ENCODE results near the gene KLF7. TPM values are rescaled to one million over a fixed set of nuclear protein-coding genes. Genes with fewer than 3 reads are reported as not detected.

Gene KLF7
- total RNA-seq, 1 experiment from 2014 or later: 24.9 TPM

DNA sequence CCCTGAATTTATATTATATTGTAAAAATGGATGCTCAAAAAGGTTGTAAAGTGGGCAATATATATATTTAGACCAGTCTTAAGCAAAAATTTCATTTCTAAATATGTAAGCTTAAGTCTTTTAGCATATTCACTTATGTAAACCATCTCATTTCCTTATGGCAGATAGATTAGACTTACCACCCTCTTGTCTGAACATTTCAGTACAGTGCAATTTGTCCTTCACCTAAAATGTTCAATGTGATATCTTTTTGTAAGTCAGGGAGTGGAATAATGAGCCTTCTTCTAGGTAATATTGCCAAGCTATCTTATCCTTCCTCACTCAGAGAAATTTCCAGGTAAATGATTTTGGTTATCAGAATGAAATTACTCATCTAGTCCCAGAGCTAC lies 92.3 kb downstream of the KLF7 start:
- CTCF ChIA-PET: no interaction called here
- no peak for DNase-seq
- Mint-ChIP-seq H3K4me3 (ENCODE audit: low read depth, unreplicated experiment) (no peak overlapping the region), H3K9me3 (ENCODE audit: low read depth, unreplicated experiment) (no peaks in the 10 kb centered on the region), H3K27ac (ENCODE audit: unreplicated experiment) (no peak overlapping the region), H3K4me1 (ENCODE audit: low read depth, unreplicated experiment) (no peaks in the 10 kb centered on the region), H3K36me3 (ENCODE audit: insufficient read depth, unreplicated experiment) (peaks cover 5% of the 10 kb centered on the region), H3K27me3 (ENCODE audit: unreplicated experiment) (no peaks in the 10 kb centered on the region)
- BruUV-seq (replicated peaks): no TSS peak
- TF ChIP-seq, protein P1, sequence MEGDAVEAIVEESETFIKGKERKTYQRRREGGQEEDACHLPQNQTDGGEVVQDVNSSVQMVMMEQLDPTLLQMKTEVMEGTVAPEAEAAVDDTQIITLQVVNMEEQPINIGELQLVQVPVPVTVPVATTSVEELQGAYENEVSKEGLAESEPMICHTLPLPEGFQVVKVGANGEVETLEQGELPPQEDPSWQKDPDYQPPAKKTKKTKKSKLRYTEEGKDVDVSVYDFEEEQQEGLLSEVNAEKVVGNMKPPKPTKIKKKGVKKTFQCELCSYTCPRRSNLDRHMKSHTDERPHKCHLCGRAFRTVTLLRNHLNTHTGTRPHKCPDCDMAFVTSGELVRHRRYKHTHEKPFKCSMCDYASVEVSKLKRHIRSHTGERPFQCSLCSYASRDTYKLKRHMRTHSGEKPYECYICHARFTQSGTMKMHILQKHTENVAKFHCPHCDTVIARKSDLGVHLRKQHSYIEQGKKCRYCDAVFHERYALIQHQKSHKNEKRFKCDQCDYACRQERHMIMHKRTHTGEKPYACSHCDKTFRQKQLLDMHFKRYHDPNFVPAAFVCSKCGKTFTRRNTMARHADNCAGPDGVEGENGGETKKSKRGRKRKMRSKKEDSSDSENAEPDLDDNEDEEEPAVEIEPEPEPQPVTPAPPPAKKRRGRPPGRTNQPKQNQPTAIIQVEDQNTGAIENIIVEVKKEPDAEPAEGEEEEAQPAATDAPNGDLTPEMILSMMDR (IDR thresholded peaks at IDR 0.05; ENCODE audit: unreplicated experiment): no peak
- intact Hi-C loops (cut with micrococcal nuclease; ENCODE audit: unreplicated experiment): no loop called here

DNA sequence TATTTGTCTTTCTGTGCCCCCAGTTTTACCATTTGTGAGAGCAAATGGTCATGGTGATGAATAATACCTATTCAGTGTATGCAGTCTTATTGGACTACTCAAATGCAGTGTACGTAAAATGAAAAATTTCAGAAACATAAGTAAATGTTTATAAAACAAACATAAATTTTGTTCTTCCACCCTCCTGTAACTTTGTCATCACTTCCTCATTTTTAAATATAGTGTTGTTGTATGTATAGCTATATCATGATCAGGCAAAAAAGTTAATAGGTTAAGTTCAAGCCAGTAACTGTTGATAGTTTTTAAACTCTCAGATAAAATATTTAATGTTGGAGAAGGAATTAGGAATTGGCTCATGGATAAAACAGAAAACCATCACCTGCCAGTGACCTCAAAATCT lies 93.2 kb downstream of the KLF7 start:
- peaks cover 5% of the 10 kb centered on the region for H3K36me3 Mint-ChIP-seq (ENCODE audit: insufficient read depth, unreplicated experiment)
- H3K9me3 Mint-ChIP-seq (ENCODE audit: low read depth, unreplicated experiment): no peaks in the 10 kb centered on the region
- CTCF ChIA-PET: no interaction called here
- intact Hi-C loops (cut with micrococcal nuclease; ENCODE audit: unreplicated experiment): no loop called here
- H3K27me3 Mint-ChIP-seq (ENCODE audit: unreplicated experiment): no peaks in the 10 kb centered on the region
- H3K4me1 Mint-ChIP-seq (ENCODE audit: low read depth, unreplicated experiment): no peaks in the 10 kb centered on the region
- no peak overlapping the region for H3K4me3 Mint-ChIP-seq (ENCODE audit: low read depth, unreplicated experiment)
- H3K27ac Mint-ChIP-seq (ENCODE audit: unreplicated experiment): no peak overlapping the region
- BruUV-seq (replicated peaks): no TSS peak
- TF ChIP-seq, protein P1 (IDR thresholded peaks at IDR 0.05; ENCODE audit: unreplicated experiment): no peak
- no peak for DNase-seq

DNA sequence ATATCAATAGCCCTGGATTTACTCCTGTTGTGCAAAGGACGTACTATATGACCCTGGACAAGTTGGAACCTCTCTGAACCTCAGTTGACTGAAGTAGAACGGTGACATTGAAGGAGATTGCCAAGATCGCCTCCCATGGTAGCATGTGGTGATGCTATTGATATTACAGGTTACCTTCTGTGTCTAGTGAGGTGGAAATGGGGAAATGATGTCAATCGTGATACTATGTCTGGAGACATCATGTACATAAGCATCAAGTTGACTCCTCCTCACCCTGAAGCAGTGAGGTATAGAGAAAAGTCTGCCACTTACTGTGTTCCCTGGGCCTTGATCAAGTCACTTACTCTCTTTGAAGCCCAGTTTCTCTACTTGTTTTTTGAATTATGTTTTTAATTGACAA lies 93.9 kb downstream of the KLF7 start:
- Mint-ChIP-seq H3K4me3 (ENCODE audit: low read depth, unreplicated experiment) (no peak overlapping the region), H3K27ac (ENCODE audit: unreplicated experiment) (no peak overlapping the region), H3K4me1 (ENCODE audit: low read depth, unreplicated experiment) (no peaks in the 10 kb centered on the region), H3K9me3 (ENCODE audit: low read depth, unreplicated experiment) (no peaks in the 10 kb centered on the region), H3K36me3 (ENCODE audit: insufficient read depth, unreplicated experiment) (peaks cover 5% of the 10 kb centered on the region), H3K27me3 (ENCODE audit: unreplicated experiment) (no peaks in the 10 kb centered on the region)
- TF ChIP-seq, protein P1 (IDR thresholded peaks at IDR 0.05; ENCODE audit: unreplicated experiment): no peak
- CTCF ChIA-PET: no interaction called here
- BruUV-seq (replicated peaks): no TSS peak
- intact Hi-C loops (cut with micrococcal nuclease; ENCODE audit: unreplicated experiment): no loop called here
- DNase-seq: no peak

DNA sequence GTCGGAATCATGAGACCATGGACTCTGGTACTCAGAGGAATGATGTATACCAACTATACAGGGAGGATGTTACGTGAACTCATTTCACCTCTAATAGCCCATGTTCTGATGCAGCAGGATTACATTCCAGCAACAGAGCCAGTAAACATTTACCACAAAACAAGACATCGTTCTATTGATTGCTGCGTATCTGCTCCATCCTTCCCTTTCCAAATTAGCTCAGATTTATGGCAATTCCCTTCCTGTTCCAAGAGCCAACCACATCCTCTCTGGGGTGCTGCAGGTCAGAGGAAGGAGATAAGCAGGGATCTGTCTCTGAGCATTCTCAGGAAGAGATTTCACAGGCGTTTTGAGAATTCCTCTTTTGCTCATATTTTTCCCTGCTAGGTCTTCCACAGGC lies 98.3 kb downstream of the KLF7 start:
- no TSS peak for BruUV-seq (replicated peaks)
- no peak overlapping the region for H3K4me3 Mint-ChIP-seq (ENCODE audit: low read depth, unreplicated experiment)
- H3K27me3 Mint-ChIP-seq (ENCODE audit: unreplicated experiment): no peaks in the 10 kb centered on the region
- CTCF ChIA-PET: no interaction called here
- H3K4me1 Mint-ChIP-seq (ENCODE audit: low read depth, unreplicated experiment): no peaks in the 10 kb centered on the region
- no peak overlapping the region for H3K27ac Mint-ChIP-seq (ENCODE audit: unreplicated experiment)
- TF ChIP-seq, protein P1 (IDR thresholded peaks at IDR 0.05; ENCODE audit: unreplicated experiment): no peak
- DNase-seq: no peak
- H3K36me3 Mint-ChIP-seq (ENCODE audit: insufficient read depth, unreplicated experiment): no peaks in the 10 kb centered on the region
- no peaks in the 10 kb centered on the region for H3K9me3 Mint-ChIP-seq (ENCODE audit: low read depth, unreplicated experiment)
- intact Hi-C loops (cut with micrococcal nuclease; ENCODE audit: unreplicated experiment): loop anchor here (10.0 kb wide), 1 partner anchor 407 kb away; no protein-coding TSS in a partner anchor

Data from Calu3 (cell line).